Mucosa of descending colon (tissue), 3 donors: ENCODE data around the gene RAB3IP. TPM values are rescaled to one million over a fixed set of nuclear protein-coding genes. Genes with fewer than 3 reads are reported as not detected.

ENCODE experiments used
- ATAC-seq: fragments of 200-7000 bp; cut with Tn5 transposase; one replicate; pipeline ENCODE4 v1.9.1; 2020; ENCODE audit warnings: mild to moderate bottlenecking, moderate library complexity
- DNase-seq, 3 donors: peaks; one replicate each; pipeline ENCODE4 v3.0.0-alpha.2; 2020
- H3K36me3 ChIP-seq: fragments of 200-600 bp; one replicate; pipeline ENCODE4 v1.8.0; 2021; ENCODE audit warnings: low read depth, mild to moderate bottlenecking
- H3K4me1 ChIP-seq: fragments of 200-600 bp; one replicate; pipeline ENCODE4 v1.8.0; 2021; ENCODE audit warnings: low read depth, mild to moderate bottlenecking
- H3K4me3 ChIP-seq: fragments of 200-600 bp; one replicate; pipeline ENCODE4 v1.8.0; 2021; ENCODE audit warnings: mild to moderate bottlenecking
- H3K9me3 ChIP-seq: fragments of 200-600 bp; one replicate; pipeline ENCODE4 v1.8.0; 2021; ENCODE audit warnings: mild to moderate bottlenecking
- intact Hi-C, 2 donors: fragments of 100-400 bp; cut with DNase I in 1 of 2; cut with micrococcal nuclease in 1 of 2; formaldehyde crosslinking; loops; one replicate each; pipeline versions ENCODE4 v1.11.0 to v1.11.1; 2022; cut with DNase I, micrococcal nuclease
- long read RNA-seq, 2 donors: library from polyadenylated mRNA; unstranded; transcript quantifications; one replicate each; pipeline ENCODE4 v2.0.0, GENCODE V29; 2019 to 2021
- total RNA-seq, 3 donors: library from RNA; stranded (reverse); fragmentation: NEBNext Ultra II Directional in 2 of 3; extraction: Animal tissue kit (Norgen Biotek cat#: 25700) in 2 of 3; gene quantifications; one replicate each; pipeline versions ENCODE4 v1.2.1 to v1.2.4, GENCODE V29; 2021 to 2023
- TF ChIP-seq, protein P1 (sequence below): fragments of 200-600 bp; IDR thresholded peaks from one replicate; pipeline ENCODE4 v1.8.0; 2022; ENCODE audit warnings: antibody characterized with exemption, mild to moderate bottlenecking
- donor health status: DM: no; HTN: no; CAD: no; lungs with moderate emphysema.
- donor health status: DM: no; HTN: no; CAD: no.
- donor health status: DM: no; HTN: yes; CAD: no.

RAB3IP gene, protein sequence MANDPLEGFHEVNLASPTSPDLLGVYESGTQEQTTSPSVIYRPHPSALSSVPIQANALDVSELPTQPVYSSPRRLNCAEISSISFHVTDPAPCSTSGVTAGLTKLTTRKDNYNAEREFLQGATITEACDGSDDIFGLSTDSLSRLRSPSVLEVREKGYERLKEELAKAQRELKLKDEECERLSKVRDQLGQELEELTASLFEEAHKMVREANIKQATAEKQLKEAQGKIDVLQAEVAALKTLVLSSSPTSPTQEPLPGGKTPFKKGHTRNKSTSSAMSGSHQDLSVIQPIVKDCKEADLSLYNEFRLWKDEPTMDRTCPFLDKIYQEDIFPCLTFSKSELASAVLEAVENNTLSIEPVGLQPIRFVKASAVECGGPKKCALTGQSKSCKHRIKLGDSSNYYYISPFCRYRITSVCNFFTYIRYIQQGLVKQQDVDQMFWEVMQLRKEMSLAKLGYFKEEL
- total RNA-seq, result 10 to 100 TPM; 19.2 to 57.6 (median 37.4) TPM
- long read RNA-seq, donor 1, full-length matches to known transcripts, result 5 of 7 reads
- long read RNA-seq, donor 1, partial matches to known transcripts, result 0 of 7 reads
- long read RNA-seq, donor 1, other reads (novel, unspliced or antisense), result 2 of 7 reads
- long read RNA-seq, donor 2, full-length matches to known transcripts, result 12 of 18 reads
- long read RNA-seq, donor 2, partial matches to known transcripts, result 3 of 18 reads
- long read RNA-seq, donor 2, other reads (novel, unspliced or antisense), result 3 of 18 reads

DNA sequence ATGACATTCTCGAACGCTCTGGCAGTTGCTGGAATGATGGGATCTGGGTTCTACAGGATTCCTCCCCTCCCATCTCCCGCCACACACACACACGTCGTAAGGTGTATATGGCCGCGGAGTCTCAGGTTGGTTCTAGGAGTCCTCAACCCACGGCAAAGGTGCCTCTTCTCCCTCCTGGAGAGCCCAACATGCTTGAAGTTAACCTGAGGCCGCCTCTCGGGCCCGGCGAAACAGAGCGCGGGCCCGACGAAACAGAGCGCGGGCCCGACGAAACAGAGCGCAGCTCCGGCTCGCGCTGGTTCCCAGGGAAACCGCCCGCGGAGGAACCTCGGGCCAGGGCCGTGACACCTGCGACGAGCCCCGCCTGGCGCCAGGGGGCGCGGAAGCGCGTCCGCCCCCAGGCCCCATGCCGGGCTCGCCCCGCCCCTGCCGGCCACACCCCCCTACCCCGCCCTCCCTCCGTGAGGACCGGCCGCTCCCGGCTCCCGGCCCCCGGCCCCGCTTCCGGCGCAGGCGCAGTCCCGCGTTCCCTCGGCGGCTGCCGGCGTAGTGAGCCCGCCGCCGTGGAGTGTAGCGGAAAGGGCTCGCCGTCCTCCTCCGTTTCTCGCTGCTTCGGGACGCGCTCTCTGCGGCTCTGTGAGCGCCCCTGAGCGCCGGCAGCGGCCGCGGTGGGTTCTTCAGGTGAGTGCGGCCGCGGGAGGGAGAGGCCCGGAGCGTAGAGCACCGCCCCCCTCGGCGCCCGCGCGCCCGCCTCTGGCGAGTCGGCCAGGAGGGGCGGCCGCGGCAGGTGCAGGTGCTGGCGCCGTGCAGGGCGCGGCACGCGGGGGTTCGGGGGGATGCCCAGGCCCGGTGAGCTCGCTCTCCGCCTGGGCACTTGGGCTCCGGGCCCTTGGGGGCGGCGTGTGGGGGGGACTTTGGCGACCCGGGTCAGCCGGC is at the start of gene RAB3IP:
Gene RAB3IP (plus strand): TSS at position 510 of the 936 bp plus-strand sequence. CDS start 16,549 bp downstream, outside the sequence.
- peak; percentile 94 to 97 (median 95) for DNase-seq
- Histone ChIP-seq H3K9me3 (no peaks in the 10 kb centered on the region), H3K36me3 (no peaks in the 10 kb centered on the region), H3K4me1 (peaks cover 6% of the 10 kb centered on the region), H3K4me3 (peak within 1 kb of the TSS; percentile 53)
- ATAC-seq, result peak; percentile 94
- TF ChIP-seq, protein P1, sequence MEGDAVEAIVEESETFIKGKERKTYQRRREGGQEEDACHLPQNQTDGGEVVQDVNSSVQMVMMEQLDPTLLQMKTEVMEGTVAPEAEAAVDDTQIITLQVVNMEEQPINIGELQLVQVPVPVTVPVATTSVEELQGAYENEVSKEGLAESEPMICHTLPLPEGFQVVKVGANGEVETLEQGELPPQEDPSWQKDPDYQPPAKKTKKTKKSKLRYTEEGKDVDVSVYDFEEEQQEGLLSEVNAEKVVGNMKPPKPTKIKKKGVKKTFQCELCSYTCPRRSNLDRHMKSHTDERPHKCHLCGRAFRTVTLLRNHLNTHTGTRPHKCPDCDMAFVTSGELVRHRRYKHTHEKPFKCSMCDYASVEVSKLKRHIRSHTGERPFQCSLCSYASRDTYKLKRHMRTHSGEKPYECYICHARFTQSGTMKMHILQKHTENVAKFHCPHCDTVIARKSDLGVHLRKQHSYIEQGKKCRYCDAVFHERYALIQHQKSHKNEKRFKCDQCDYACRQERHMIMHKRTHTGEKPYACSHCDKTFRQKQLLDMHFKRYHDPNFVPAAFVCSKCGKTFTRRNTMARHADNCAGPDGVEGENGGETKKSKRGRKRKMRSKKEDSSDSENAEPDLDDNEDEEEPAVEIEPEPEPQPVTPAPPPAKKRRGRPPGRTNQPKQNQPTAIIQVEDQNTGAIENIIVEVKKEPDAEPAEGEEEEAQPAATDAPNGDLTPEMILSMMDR, result peak; percentile 90
- intact Hi-C loops, result no loop called here

DNA sequence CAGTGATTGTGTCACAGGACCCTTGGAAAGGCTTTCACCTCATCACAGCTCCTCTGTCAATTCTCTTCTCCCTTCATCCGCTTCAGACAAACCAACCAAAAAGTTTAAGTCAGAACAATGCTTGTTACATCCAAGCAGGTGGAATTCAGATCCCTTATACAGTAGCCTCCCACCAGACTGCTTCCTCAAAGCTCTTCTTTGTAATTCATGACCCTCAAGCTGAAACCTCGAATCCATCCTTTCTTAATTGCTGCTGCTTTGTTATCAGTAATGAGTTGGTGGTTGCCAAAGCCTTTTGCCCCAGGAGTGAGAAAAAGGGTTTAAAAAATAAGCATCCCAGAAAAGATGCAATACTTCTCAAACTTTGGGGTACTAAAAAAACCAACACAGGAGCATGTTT is 49.0 kb upstream of the RAB3IP start:
- DNase-seq, result no peak
- Histone ChIP-seq H3K4me1 (no peaks in the 10 kb centered on the region), H3K36me3 (no peaks in the 10 kb centered on the region), H3K4me3 (no peak overlapping the region), H3K9me3 (no peaks in the 10 kb centered on the region)
- ATAC-seq, result no peak
- intact Hi-C loops, result no loop called here
- TF ChIP-seq, protein P1, result no peak

DNA sequence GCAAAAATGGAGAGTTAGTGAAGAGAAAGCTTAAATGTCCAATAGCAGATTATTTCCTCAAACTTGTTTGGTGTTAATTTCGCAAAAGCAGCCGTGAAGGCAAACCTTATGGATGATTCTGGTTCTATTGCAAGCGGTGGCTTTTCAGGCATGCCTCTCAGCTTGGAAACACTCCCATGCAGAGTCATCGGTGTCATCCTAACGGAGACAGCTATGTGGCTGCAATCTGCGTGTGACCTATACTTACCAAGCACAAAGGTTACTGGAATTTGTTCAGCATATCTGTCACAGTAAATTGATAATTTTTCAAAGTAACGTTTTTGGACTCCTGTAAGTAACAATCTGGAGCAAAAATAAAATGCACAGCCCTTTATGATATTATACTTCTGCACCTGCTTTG is 44.5 kb upstream of the RAB3IP start:
- no peak for ATAC-seq
- no peak overlapping the region for H3K4me3 ChIP-seq
- intact Hi-C loops, result no loop called here
- TF ChIP-seq, protein P1, result no peak
- DNase-seq, result no peak
- H3K36me3 ChIP-seq, result no peaks in the 10 kb centered on the region
- H3K4me1 ChIP-seq, result no peaks in the 10 kb centered on the region
- no peaks in the 10 kb centered on the region for H3K9me3 ChIP-seq

DNA sequence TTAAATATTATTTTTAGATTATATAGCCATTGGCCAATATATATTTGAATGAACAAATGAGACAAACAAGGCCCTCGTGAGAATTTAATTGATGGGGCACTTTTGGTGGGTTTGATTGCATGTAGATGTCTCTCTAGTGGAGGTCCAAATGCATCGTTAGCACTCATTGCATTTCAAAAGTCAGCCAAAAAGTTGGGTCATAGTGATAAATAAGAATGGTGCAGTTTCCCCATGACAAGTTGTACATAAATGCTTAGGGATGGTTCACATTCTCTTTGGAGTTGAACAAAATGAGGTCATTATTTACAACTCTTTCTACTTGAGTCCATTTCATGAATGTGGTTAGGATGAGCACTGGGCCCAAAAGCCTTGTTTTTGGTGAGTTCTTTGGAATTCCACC is 40.6 kb upstream of the RAB3IP start:
- no peak overlapping the region for H3K4me3 ChIP-seq
- intact Hi-C loops, result no loop called here
- no peaks in the 10 kb centered on the region for H3K9me3 ChIP-seq
- H3K4me1 ChIP-seq, result no peaks in the 10 kb centered on the region
- no peak for DNase-seq
- H3K36me3 ChIP-seq, result no peaks in the 10 kb centered on the region
- TF ChIP-seq, protein P1, result no peak
- no peak for ATAC-seq
